ENCODE measurements around the gene ALPP.
"Not testable (repeated sequence)": the region's sequence is repeated elsewhere in the genome, so short reads cannot be mapped to it uniquely, and the experiment has no call there.

DNA sequence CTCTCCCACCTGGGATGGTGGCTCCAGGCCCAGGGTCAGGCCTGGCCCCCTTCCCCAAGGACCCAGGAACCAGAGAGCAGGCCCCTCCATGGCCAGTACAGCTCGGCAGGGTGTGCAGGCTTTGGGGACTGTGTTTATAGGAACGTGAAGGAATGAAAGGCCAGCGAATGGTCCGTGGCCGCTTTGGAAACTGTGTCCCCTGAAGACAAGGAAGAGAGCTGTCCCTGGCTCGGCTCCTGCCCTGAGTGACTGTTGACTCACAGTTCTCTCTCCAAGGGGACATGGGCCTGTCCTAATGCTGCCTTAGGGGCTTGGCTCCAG lies 43.7 kb upstream of the ALPP start:
- TF ChIP-seq EZH2phosphoT487 (IDR thresholded peaks at IDR 0.05; ENCODE audit: insufficient read depth, low read depth); EZH2 (IDR thresholded peaks at IDR 0.05; ENCODE audit: insufficient read depth, poor library complexity, severe bottlenecking): not testable (repeated sequence)

Measured in GM23248 (cell line).